NB4 (cell line): Measurements from ENCODE around the gene KRTAP10-10.

Source experiments
- CTCF ChIP-seq: IDR thresholded peaks from one replicate; pipeline ENCODE4 v1.5.1; 2012; ENCODE audit warnings: low read depth, low read length
- POLR2A ChIP-seq: IDR thresholded peaks from 2 replicates; pipeline ENCODE4 v1.6.1; 2011; ENCODE audit warnings: mild to moderate bottlenecking; ENCODE audit not compliant: insufficient read length; ENCODE audit errors: extremely low read depth

- TF ChIP-seq CTCF (no peak), POLR2A (no peak)
These were observed 28.0 kb upstream of the KRTAP10-10 start for GRCh38 chr21:44609193-44609592.
